GM20431 (cell line): ENCODE measurements around the gene RTP1.
"Not testable (repeated sequence)": the region's sequence is repeated elsewhere in the genome, so short reads cannot be mapped to it uniquely, and the experiment has no call there.

Source experiments
- in situ Hi-C: fragments of 300-500 bp; cut with MseI, MboI; formaldehyde crosslinking; loops from one replicate; pipeline ENCODE4 v1.15.0; 2020; ENCODE audit warnings: low sequenced_read_pairs; ENCODE audit not compliant: unreplicated experiment

The RTP1 gene

GRCh38 chr3:187193181-187193580 is 4.1 kb upstream of the RTP1 start:
- in situ Hi-C loops, result no loop called here

DNA sequence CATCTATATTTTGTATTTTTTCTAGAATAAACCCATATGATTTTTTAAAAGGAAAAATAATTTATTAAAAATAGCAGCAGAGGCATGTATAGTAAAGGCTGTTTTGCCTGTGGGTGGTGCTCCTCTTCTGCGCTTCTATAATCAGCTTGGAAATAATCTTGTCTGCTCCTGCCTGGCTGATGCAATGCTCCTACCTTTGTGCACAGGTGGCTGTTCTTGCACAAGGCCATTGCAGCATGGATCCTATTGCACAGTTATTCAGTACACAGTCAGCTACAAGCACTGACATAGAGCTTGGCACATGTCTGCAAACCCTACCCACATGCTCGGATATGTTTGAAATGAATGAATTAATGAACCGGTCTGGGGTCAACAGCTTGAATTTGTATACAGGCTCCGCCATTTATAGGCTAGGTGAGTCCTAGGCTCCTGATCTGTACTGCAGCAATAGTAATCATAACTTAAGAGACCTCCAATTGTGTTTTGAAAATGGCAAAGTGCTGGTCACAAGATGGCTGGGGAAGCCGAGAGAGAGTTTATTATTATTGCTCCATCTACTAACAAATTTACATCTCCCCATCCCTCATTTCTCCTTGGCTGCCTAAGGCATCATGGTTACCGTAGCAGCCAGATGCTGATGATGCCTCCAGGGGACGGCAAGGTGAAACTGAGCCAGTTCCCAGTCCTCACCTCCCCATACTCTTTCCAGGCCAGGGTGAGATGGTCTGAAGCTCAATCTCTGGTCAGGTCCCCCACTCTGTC is 532 bp upstream of the RTP1 start:
- in situ Hi-C loops, result no loop called here

DNA sequence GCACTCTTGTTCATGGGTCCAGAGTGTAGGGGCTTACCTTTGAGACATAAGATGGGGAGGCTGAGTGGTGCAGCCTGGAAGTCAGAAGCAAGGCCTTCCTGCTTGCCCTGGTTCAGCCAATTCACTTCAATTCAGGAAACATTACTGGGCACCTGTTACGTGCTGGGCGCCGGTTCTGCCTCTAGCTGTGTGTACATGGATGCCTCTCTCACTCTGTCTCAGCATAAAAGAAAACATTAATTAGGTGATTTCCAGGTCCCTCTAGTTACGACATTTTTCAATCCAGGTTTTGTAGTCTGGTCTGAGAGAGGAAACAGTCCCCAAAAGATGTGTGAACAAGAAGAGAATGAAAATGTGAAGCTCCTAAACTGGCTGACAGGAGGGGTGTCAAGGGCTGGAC is 1.2 kb downstream of the RTP1 start:
- in situ Hi-C loops, result no loop called here

GRCh38 chr3:187199463-187200050 is 2.3 kb downstream of the RTP1 start:
- in situ Hi-C loops, result not testable (repeated sequence)

- in situ Hi-C loops, result no loop called here
These were observed 8.4 kb downstream of the RTP1 start for GRCh38 chr3:187205683-187206082.

- in situ Hi-C loops, result no loop called here
These were observed 9.8 kb downstream of the RTP1 start for GRCh38 chr3:187207062-187207461.

DNA sequence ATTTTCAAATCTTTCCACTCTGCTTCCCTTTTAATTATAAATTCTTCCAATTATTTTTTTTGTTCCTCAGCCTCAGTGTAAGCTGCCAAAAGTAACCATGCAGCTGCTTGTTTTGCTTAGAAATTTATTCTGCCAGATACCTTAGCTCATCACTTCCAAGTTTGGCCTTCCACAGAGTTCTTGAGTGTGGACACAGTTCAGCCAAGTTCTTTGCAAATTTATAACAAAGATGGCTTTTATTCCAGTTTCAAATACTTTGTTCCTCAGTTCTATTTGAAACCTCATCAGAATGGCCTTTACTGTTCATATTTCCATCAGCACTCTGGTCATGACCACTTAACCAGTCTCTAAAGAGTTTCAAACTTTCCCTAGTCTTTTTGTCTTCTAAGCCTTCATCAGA is 10.3 kb downstream of the RTP1 start:
- in situ Hi-C loops, result no loop called here

- in situ Hi-C loops, result no loop called here
These were observed 10.9 kb downstream of the RTP1 start for GRCh38 chr3:187208159-187208558.

- in situ Hi-C loops, result no loop called here
These were observed 12.2 kb downstream of the RTP1 start for GRCh38 chr3:187209491-187209890.

GRCh38 chr3:187210091-187210490 is 12.8 kb downstream of the RTP1 start:
- in situ Hi-C loops, result no loop called here

DNA sequence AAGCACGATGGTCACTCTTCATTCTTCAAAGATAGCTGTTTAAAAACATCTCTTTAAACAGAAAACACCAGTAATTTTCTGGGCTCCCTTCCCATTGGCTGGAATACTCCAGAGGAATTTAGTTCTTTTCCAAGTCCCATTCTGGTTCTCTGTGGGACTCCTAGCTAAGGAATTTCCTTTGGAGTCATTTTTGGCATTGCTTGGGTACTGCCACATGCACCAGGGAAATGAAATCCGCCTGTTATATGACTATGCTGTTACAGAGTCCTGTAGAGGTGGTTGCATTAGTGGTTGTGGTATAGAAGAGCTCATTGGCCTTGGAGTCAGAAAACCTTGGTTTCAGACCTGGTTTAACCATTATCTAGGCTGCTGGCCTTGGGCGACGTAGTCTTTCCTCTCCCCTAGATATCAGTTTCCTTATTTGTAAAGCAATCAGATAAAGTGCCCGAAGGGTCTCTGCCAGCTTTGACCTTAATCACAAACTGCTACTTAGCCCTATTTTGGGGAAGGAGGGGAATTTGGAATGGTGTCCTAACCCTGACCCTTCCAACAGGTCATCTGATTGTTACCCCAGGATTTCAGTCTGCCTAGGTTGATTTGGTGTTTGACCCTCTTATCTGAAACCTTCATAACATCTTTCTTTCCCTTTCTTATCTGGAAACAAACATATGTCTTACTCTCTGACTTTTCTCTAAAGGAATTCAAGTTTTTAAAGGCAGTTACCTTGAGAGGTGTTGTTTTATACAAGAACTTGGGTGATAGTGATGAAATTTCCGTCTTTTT is 13.4 kb downstream of the RTP1 start:
- in situ Hi-C loops, result no loop called here

DNA sequence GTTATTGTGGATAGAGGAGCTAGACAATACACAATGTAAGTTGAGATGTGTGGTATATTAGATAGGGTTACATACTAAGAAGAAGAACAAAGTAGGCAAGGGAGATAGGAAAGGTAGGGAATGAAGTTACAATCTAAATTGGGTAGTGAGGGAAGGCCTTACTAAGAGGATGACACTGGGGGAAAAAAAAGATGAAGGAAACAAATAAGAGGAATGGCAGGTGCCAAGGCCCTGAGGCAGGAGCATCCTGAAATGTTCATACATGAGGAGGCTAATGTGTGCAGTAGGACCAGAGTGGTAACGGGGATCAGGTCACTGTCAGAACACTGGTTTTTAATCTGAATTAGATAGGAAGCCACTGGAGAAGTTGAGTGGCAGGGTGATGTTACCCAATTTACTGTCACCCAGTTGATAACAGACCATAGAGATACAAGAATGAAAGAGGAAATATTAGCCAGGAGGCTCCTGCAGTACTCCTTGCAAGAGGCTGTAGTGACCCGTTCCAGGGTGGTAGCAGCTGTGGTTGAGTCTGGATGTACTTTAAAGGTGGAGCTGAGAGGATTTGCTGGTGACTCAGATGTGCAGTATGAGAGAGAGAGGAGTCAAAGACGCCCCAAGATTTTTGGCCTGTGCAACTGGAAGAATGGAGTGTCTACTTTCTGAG is 14.4 kb downstream of the RTP1 start:
- in situ Hi-C loops, result no loop called here

- in situ Hi-C loops, result no loop called here
These were observed 14.9 kb downstream of the RTP1 start for GRCh38 chr3:187212196-187212545.

DNA sequence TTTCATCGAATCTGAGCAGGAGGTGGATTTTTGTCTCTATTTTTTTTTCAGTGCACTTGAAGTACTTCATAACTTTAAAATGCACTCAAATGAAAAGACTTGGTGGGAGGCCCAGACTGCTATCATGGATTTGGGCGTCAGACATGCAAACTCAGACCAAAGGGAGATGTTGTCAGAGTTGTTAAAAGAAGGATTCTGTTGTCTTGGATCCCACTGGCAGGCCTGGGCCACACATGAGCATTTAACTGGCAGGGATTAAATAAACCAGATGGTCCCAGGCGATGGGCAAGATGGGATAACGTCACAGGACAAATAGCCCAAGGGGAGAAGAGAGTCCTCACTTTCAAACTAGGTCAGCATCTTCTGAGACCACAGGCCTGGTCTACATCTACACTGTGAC is 15.4 kb downstream of the RTP1 start:
- in situ Hi-C loops, result no loop called here

GRCh38 chr3:187213616-187214015 is 16.3 kb downstream of the RTP1 start:
- in situ Hi-C loops, result no loop called here

DNA sequence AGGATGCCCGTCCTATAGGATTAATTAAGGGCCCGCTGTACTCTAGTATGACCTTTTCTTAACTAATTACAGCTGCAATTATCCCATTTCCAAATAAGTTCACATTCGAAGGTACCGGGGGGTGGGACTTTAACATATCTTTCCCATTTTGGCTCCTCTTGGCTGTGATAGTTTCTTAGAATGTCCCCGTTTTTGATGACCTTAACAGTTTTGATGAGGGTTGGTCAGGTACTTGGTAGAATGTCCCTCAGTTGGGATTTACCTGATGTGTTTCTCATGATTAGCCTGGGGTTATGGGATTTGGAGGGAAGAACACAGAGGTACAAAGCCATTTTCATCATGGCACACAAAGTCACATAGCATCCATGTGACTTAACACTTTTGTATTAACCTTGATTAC is 18.2 kb downstream of the RTP1 start:
- in situ Hi-C loops, result no loop called here

GRCh38 chr3:187222801-187223200 is 25.5 kb downstream of the RTP1 start:
- in situ Hi-C loops, result no loop called here

DNA sequence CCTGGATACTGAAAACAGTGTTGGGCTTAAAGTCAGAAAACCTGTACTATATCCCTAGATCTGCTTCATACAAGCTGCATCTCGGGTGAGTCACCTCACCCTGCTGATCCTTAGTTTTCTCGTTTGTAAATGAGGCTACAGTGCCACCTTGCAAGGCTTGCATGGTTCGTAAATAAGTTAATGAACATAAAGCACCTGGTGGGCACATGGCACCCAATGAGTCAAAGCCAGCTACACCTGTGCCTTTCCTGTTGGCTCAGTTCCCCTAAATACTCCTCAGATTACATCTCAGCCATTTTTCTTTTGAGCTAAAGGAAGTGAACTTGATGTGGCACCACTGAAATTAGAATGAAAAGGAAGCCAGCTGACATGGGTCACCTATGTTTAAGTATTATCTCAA is 26.5 kb downstream of the RTP1 start:
- in situ Hi-C loops, result no loop called here

GRCh38 chr3:187227658-187228258 is 30.5 kb downstream of the RTP1 start:
- in situ Hi-C loops, result no loop called here

- in situ Hi-C loops, result no loop called here
These were observed 31.5 kb downstream of the RTP1 start for GRCh38 chr3:187228740-187229139.
